Liver (tissue), 9 donors: ENCODE data around the gene TAF5L. TPM values are rescaled to one million over a fixed set of nuclear protein-coding genes. Genes with fewer than 3 reads are reported as not detected.

Source experiments
- DNase-seq: peaks from one replicate; pipeline ENCODE4 v3.0.0-alpha.2; 2017; ENCODE audit warnings: low spot score
- H3K27ac ChIP-seq, 2 donors: one replicate each; pipeline ENCODE4 v1.7.0; 2013; ENCODE audit warnings: inconsistent platforms in 2 of 2, low read length in 2 of 2, control low read depth in 1 of 2, low read depth in 1 of 2, mild to moderate bottlenecking in 1 of 2
- H3K27me3 ChIP-seq, 4 donors: one replicate each; pipeline versions ENCODE4 v1.6.1 to v1.7.0; 2013; ENCODE audit warnings: low read length in 3 of 4, inconsistent platforms in 1 of 4, mild to moderate bottlenecking in 1 of 4, moderate library complexity in 1 of 4; ENCODE audit not compliant: control insufficient read depth in 4 of 4, insufficient read depth in 4 of 4
- H3K36me3 ChIP-seq, 4 donors: one replicate each; pipeline versions ENCODE4 v1.6.1 to v1.7.0; 2013; ENCODE audit warnings: low read length in 3 of 4, mild to moderate bottlenecking in 3 of 4, low read depth in 1 of 4, moderate library complexity in 1 of 4; ENCODE audit not compliant: control insufficient read depth in 4 of 4, insufficient read depth in 3 of 4
- H3K4me1 ChIP-seq, 4 donors: one replicate each; pipeline versions ENCODE4 v1.6.1 to v1.7.0; 2013; ENCODE audit warnings: low read length in 3 of 4, mild to moderate bottlenecking in 3 of 4, moderate library complexity in 1 of 4; ENCODE audit not compliant: control insufficient read depth in 4 of 4, insufficient read depth in 4 of 4
- H3K4me3 ChIP-seq, 3 donors: one replicate each; pipeline versions ENCODE4 v1.6.1 to v1.7.0; 2013; ENCODE audit warnings: low read length in 3 of 3, control low read depth in 1 of 3, low read depth in 1 of 3, mild to moderate bottlenecking in 1 of 3
- H3K9ac ChIP-seq, 2 donors: one replicate each; pipeline ENCODE4 v1.7.0; 2013; ENCODE audit warnings: low read length in 2 of 2, mild to moderate bottlenecking in 2 of 2, moderate library complexity in 2 of 2, control low read depth in 1 of 2, low read depth in 1 of 2
- H3K9me3 ChIP-seq, 4 donors: one replicate each; pipeline versions ENCODE4 v1.6.1 to v1.7.0; 2013; ENCODE audit warnings: low read length in 3 of 4; ENCODE audit not compliant: control insufficient read depth in 4 of 4
- ATF3 ChIP-seq: IDR thresholded peaks from 2 replicates; pipeline ENCODE4 v1.6.1; 2016; ENCODE audit warnings: antibody characterized with exemption
- CTCF ChIP-seq: fragments of 150-350 bp; IDR thresholded peaks from 2 replicates; pipeline ENCODE4 v1.5.1; 2017; ENCODE audit warnings: improper control_type of control experiment, low read depth, low read length; ENCODE audit not compliant: missing input control
- FOXA1 ChIP-seq: IDR thresholded peaks from 2 replicates; pipeline ENCODE4 v1.6.1; 2016; ENCODE audit warnings: antibody characterized with exemption
- FOXA2 ChIP-seq: IDR thresholded peaks from 2 replicates; pipeline ENCODE4 v1.6.1; 2016; ENCODE audit warnings: antibody characterized with exemption
- GABPA ChIP-seq, 2 donors: IDR thresholded peaks in 1 of 2; conservative IDR thresholded peaks in 1 of 2; 2 replicates each; pipeline ENCODE4 v1.6.1; 2016; ENCODE audit warnings: antibody characterized with exemption in 2 of 2, mild to moderate bottlenecking in 1 of 2, moderate library complexity in 1 of 2
- HNF4A ChIP-seq, 2 donors: conservative IDR thresholded peaks; 2 replicates each; pipeline ENCODE4 v1.6.1; 2016; ENCODE audit warnings: antibody characterized with exemption in 2 of 2, mild to moderate bottlenecking in 2 of 2
- HNF4G ChIP-seq: IDR thresholded peaks from 2 replicates; pipeline ENCODE4 v1.6.1; 2016; ENCODE audit warnings: antibody characterized with exemption
- MAX ChIP-seq: IDR thresholded peaks from 2 replicates; pipeline ENCODE4 v1.6.1; 2016; ENCODE audit warnings: antibody characterized with exemption
- NR2F2 ChIP-seq: IDR thresholded peaks from 2 replicates; pipeline ENCODE4 v1.6.1; 2016; ENCODE audit warnings: antibody characterized with exemption
- RAD21 ChIP-seq, 2 donors: IDR thresholded peaks; 2 replicates each; pipeline ENCODE4 v1.6.1; 2016; ENCODE audit warnings: antibody characterized with exemption in 2 of 2, mild to moderate bottlenecking in 2 of 2
- RXRA ChIP-seq, 2 donors: IDR thresholded peaks; 2 replicates each; pipeline ENCODE4 v1.6.1; 2017 to 2018; ENCODE audit warnings: antibody characterized with exemption in 2 of 2, mild to moderate bottlenecking in 1 of 2
- SP1 ChIP-seq: IDR thresholded peaks from 2 replicates; pipeline ENCODE4 v1.6.1; 2018; ENCODE audit warnings: antibody characterized with exemption, mild to moderate bottlenecking
- TAF1 ChIP-seq: conservative IDR thresholded peaks from 2 replicates; pipeline ENCODE4 v1.6.1; 2016; ENCODE audit warnings: antibody characterized with exemption, mild to moderate bottlenecking
- YY1 ChIP-seq: IDR thresholded peaks from 2 replicates; pipeline ENCODE4 v1.6.1; 2016; ENCODE audit warnings: antibody characterized with exemption, mild to moderate bottlenecking
- ZBTB33 ChIP-seq: IDR thresholded peaks from 2 replicates; pipeline ENCODE4 v1.6.1; 2016; ENCODE audit warnings: antibody characterized with exemption
- WGBS: extraction: QIAGEN DNeasy Blood & Tissue Kit; methylation state at CpG from one replicate; pipeline ENCODE4 v1.1.7; 2013; 5-methylcytosine and 5-hydroxymethylcytosine counted together
- polyA plus RNA-seq, 2 donors: library from polyadenylated mRNA; stranded (reverse) in 1 of 2; unstranded in 1 of 2; fragments of 200-250 nt in 1 of 2; fragments of >200 nt in 1 of 2; fragmentation: Nextera tagmentation in 1 of 2; extraction: Ambion mirVana in 1 of 2; gene quantifications; one replicate each; pipeline versions ENCODE4 v1.2.1 to v1.2.3, GENCODE V29; 2013 to 2015
- total RNA-seq, 2 donors: library from RNA; depleted of rRNA; stranded (reverse); fragments of >200 nt; gene quantifications; one replicate each; pipeline ENCODE4 v1.2.3, GENCODE V29; 2014
- donor health status: healthy.
- donor health status: healthy.
- donor health status: healthy.
- donor health status: healthy.
- donor health status: healthy.

Gene TAF5L
- total and polyA plus RNA-seq, 4 donors, result 1.8 to 16.2 (median 10.4) TPM

- no peak overlapping the region for H3K4me3 ChIP-seq
- no peaks in the 10 kb centered on the region for H3K9me3 ChIP-seq
- TF ChIP-seq MAX (no peak), FOXA2 (no peak), RXRA (IDR thresholded peaks at IDR 0.05) (no peak), HNF4G (no peak), SP1 (no peak), YY1 (no peak)
- no peaks in the 10 kb centered on the region for H3K27me3 ChIP-seq
- DNase-seq, result no peak
- WGBS, result 85% methylated on average over 11 of the region's 11 CpGs
- H3K9ac ChIP-seq, result no peak overlapping the region
- H3K4me1 ChIP-seq, result peaks cover 0 to 8% (median 2%) of the 10 kb centered on the region in 4 donors
- no peak overlapping the region for H3K27ac ChIP-seq
- H3K36me3 ChIP-seq, result peaks cover 0 to 8% (median 5%) of the 10 kb centered on the region in 4 donors
These were observed 8.4 kb downstream of the TAF5L start for GRCh38 chr1:229617351-229618100.

- Histone ChIP-seq H3K4me1 (no peaks in the 10 kb centered on the region), H3K27me3 (no peaks in the 10 kb centered on the region), H3K9ac (no peak overlapping the region), H3K9me3 (no peaks in the 10 kb centered on the region), H3K4me3 (no peak overlapping the region), H3K27ac (no peak overlapping the region), H3K36me3 (peaks cover 0 to 34% (median 28%) of the 10 kb centered on the region in 4 donors)
- TF ChIP-seq CTCF, result no peak
- TF ChIP-seq ATF3, result no peak
- TF ChIP-seq SP1, result no peak
- no peak for TF ChIP-seq ZBTB33
- no peak for TF ChIP-seq HNF4A (conservative IDR thresholded peaks at IDR 0.05)
- no peak for TF ChIP-seq HNF4G
- no peak for TF ChIP-seq NR2F2
- TF ChIP-seq MAX, result no peak
- no peak for TF ChIP-seq FOXA1
- TF ChIP-seq GABPA (IDR thresholded peaks at IDR 0.05 in 1 of 2, conservative IDR thresholded peaks at IDR 0.05 in 1 of 2), result no peak
- no peak for TF ChIP-seq RAD21 (IDR thresholded peaks at IDR 0.05)
- no peak for TF ChIP-seq YY1
- no peak for TF ChIP-seq TAF1
- DNase-seq, result no peak
- WGBS, result 98% methylated on average over 2 of the region's 2 CpGs
These were observed 11.2 kb downstream of the TAF5L start for GRCh38 chr1:229614701-229615100.
